HCT116 (cell line): ENCODE measurements around the gene C3orf52. TPM values are rescaled to one million over a fixed set of nuclear protein-coding genes. Genes with fewer than 3 reads are reported as not detected.

Source experiments
- ATAC-seq: fragments of 200-7000 bp; cut with Tn5 transposase; 2 replicates; pipeline ENCODE4 v1.9.1; 2020; ENCODE audit warnings: mild to moderate bottlenecking, moderate library complexity
- BruUV-seq: library from RNA; stranded (reverse); fragments of 400-500 nt; replicated peaks from 2 replicates; lab custom pipeline; 2021; lab: Mats Ljungman, UMichigan
- CTCF ChIA-PET: fragments of 300-600 bp; sonication (Branson Sonifier 250); formaldehyde crosslinking; loops from one replicate; lab custom pipeline; 2021; ENCODE audit warnings: antibody characterized with exemption; lab: Charles Lee
- POLR2A ChIA-PET: fragments of 300-600, 350-600 bp; sonication (Branson Sonifier 250); formaldehyde crosslinking; loops from one replicate; lab custom pipeline; 2021; ENCODE audit warnings: antibody characterized with exemption; lab: Charles Lee
- RAD21 ChIA-PET, 2 experiments: fragments of 300-600 bp; sonication (Branson Sonifier 250); formaldehyde crosslinking; loops; one replicate each; lab custom pipeline; 2023; ENCODE audit warnings: low total read pairs in 2 of 2; ENCODE audit not compliant: uncharacterized antibody in 2 of 2, unreplicated experiment in 2 of 2, low non-redundant PET in 1 of 2; lab: Charles Lee
- DNase-seq: peaks from one replicate; pipeline ENCODE4 v3.0.0-alpha.2; 2010; ENCODE audit warnings: low read depth, low spot score
- H2AFZ ChIP-seq: fragments of 200-600 bp; shearing (Covaris generic), sonication (generic); 2 replicates; pipeline ENCODE4 v1.6.1; 2017; ENCODE audit warnings: low read depth, mixed run types, mixed read lengths, antibody characterized with exemption, low read length; ENCODE audit not compliant: poor library complexity, severe bottlenecking
- H3K27ac ChIP-seq: 2 replicates; pipeline ENCODE4 v1.5.1; 2012; ENCODE audit warnings: low read depth, low read length
- H3K27me3 ChIP-seq: fragments of 200-600 bp; sonication (generic); 2 replicates; pipeline ENCODE4 v1.6.1; 2016; ENCODE audit warnings: mixed run types, low read length, mixed read lengths; ENCODE audit not compliant: insufficient read depth
- H3K36me3 ChIP-seq, 2 experiments: fragments of 200-500 bp in 1 of 2; fragments of 200-600 bp in 1 of 2; sonication (Bioruptor generic) in 1 of 2; sonication (generic) in 1 of 2; 2 replicates each; pipeline versions ENCODE4 v1.5.1 to v1.6.1; 2014 to 2016; ENCODE audit warnings: low read length in 2 of 2, inconsistent platforms in 1 of 2, mixed read lengths in 1 of 2, mixed run types in 1 of 2; ENCODE audit not compliant: insufficient read depth in 2 of 2, control insufficient read depth in 1 of 2
- H3K4me1 ChIP-seq, 2 experiments: fragments of 200-600 bp in 1 of 2; sonication (generic) in 1 of 2; 2 replicates each; pipeline versions ENCODE4 v1.5.1 to v1.6.1; 2012 to 2017; ENCODE audit warnings: low read length in 2 of 2, inconsistent platforms in 1 of 2, mild to moderate bottlenecking in 1 of 2, mixed read lengths in 1 of 2, mixed run types in 1 of 2, moderate library complexity in 1 of 2; ENCODE audit not compliant: insufficient read depth in 2 of 2, control insufficient read depth in 1 of 2
- H3K4me2 ChIP-seq: fragments of 200-600 bp; sonication (generic); 2 replicates; pipeline ENCODE4 v1.6.1; 2017; ENCODE audit warnings: mixed run types, low read length, mixed read lengths
- H3K4me3 ChIP-seq, 2 experiments: fragments of 200-600 bp in 1 of 2; sonication (generic) in 1 of 2; replicated peaks in 1 of 2; 2 replicates each; pipeline ENCODE4 v1.5.1; 2011 to 2016; ENCODE audit warnings: low read length in 2 of 2, control low read depth in 1 of 2, low read depth in 1 of 2, mild to moderate bottlenecking in 1 of 2, mixed read lengths in 1 of 2, mixed run types in 1 of 2
- H3K79me2 ChIP-seq: fragments of 200-600 bp; sonication (generic); 2 replicates; pipeline ENCODE4 v1.6.1; 2017; ENCODE audit warnings: mild to moderate bottlenecking, mixed run types, low read length, moderate library complexity, mixed read lengths; ENCODE audit not compliant: insufficient read depth
- H3K9ac ChIP-seq: fragments of 200-600 bp; sonication (generic); 2 replicates; pipeline ENCODE4 v1.6.1; 2016; ENCODE audit warnings: low read length, mixed read lengths
- H3K9me2 ChIP-seq: fragments of 200-600 bp; sonication (generic), shearing (Covaris generic); 2 replicates; pipeline ENCODE4 v1.6.1; 2017; ENCODE audit warnings: mixed run types, mild to moderate bottlenecking, moderate library complexity; ENCODE audit not compliant: insufficient read depth
- H3K9me3 ChIP-seq, 2 experiments: fragments of 200-500 bp in 1 of 2; fragments of 200-600 bp in 1 of 2; sonication (Bioruptor generic) in 1 of 2; sonication (generic) in 1 of 2; 2 replicates each; pipeline ENCODE4 v1.6.1; 2014 to 2017; ENCODE audit warnings: low read length in 2 of 2, mixed read lengths in 2 of 2, inconsistent platforms in 1 of 2, low read depth in 1 of 2, mild to moderate bottlenecking in 1 of 2, mixed run types in 1 of 2, moderate library complexity in 1 of 2; ENCODE audit not compliant: control insufficient read depth in 1 of 2, insufficient read depth in 1 of 2
- H4K20me1 ChIP-seq: fragments of 200-600 bp; sonication (generic), shearing (Covaris generic); 2 replicates; pipeline ENCODE4 v1.6.1; 2017; ENCODE audit warnings: mixed run types, mild to moderate bottlenecking, moderate library complexity; ENCODE audit not compliant: insufficient read depth
- CBX3 ChIP-seq: IDR thresholded peaks from 2 replicates; pipeline ENCODE4 v1.6.1; 2012; ENCODE audit warnings: low read depth
- CEBPB ChIP-seq: IDR thresholded peaks from 2 replicates; pipeline ENCODE4 v1.6.1; 2012; ENCODE audit warnings: low read depth
- ELF1 ChIP-seq: IDR thresholded peaks from 2 replicates; pipeline ENCODE4 v1.6.1; 2012; ENCODE audit warnings: low read depth, borderline replicate concordance
- EZH2 ChIP-seq: fragments of 200-600 bp; sonication (generic); IDR thresholded peaks from 2 replicates; pipeline ENCODE4 v1.6.1; 2017; ENCODE audit warnings: antibody characterized with exemption, mixed run types
- FOSL1 ChIP-seq: IDR thresholded peaks from 2 replicates; pipeline ENCODE4 v1.6.1; 2012; ENCODE audit warnings: low read depth
- JUND ChIP-seq: IDR thresholded peaks from 2 replicates; pipeline ENCODE4 v1.6.1; 2012
- POLR2A ChIP-seq: IDR thresholded peaks from 2 replicates; pipeline ENCODE4 v1.7.0; 2011; ENCODE audit warnings: borderline replicate concordance; ENCODE audit not compliant: insufficient read depth, insufficient read length; ENCODE audit errors: extremely low read depth
- POLR2AphosphoS5 ChIP-seq: IDR thresholded peaks from 2 replicates; pipeline ENCODE4 v1.6.1; 2011; ENCODE audit warnings: mild to moderate bottlenecking, low read depth, low read length, moderate library complexity
- RAD21 ChIP-seq: IDR thresholded peaks from 2 replicates; pipeline ENCODE4 v1.6.1; 2012; ENCODE audit warnings: low read depth, mild to moderate bottlenecking
- TCF7L2 ChIP-seq: IDR thresholded peaks from 2 replicates; pipeline ENCODE4 v1.7.0; 2011; ENCODE audit warnings: borderline replicate concordance, inconsistent platforms; ENCODE audit not compliant: insufficient read depth, insufficient read length; ENCODE audit errors: extremely low read depth
- ZFX ChIP-seq: fragments of 450-650 bp; IDR thresholded peaks from 2 replicates; pipeline ENCODE4 v1.6.1; 2017
- ZNF274 ChIP-seq: fragments of 200-500 bp; sonication (Bioruptor generic); IDR thresholded peaks from 2 replicates; pipeline ENCODE4 v1.6.1; 2014; ENCODE audit warnings: mild to moderate bottlenecking, low read depth, low read length, inconsistent platforms
- intact Hi-C: fragments of 100-400 bp; cut with micrococcal nuclease; formaldehyde crosslinking; loops from 2 replicates; pipeline ENCODE4 v1.10.0; 2022
- total RNA-seq: library from RNA; stranded (reverse); gene quantifications from one replicate; pipeline ENCODE4 v1.2.1, GENCODE V29; 2021; ENCODE audit not compliant: unreplicated experiment
- TF ChIP-seq, protein P1 (sequence below): IDR thresholded peaks from 2 replicates; pipeline ENCODE4 v1.6.1; 2012
- TF ChIP-seq, protein P2 (sequence below), 3 experiments: fragments of 200-600 bp in 1 of 3; sonication (generic) in 1 of 3; IDR thresholded peaks in 2 of 3; conservative IDR thresholded peaks in 1 of 3; 2 replicates each; pipeline ENCODE4 v1.5.1; 2012 to 2017; ENCODE audit warnings: low read depth in 2 of 3, low read length in 2 of 3, antibody characterized with exemption in 1 of 3, borderline replicate concordance in 1 of 3, control low read depth in 1 of 3, mild to moderate bottlenecking in 1 of 3, mixed read lengths in 1 of 3, mixed run types in 1 of 3, moderate library complexity in 1 of 3; ENCODE audit not compliant: insufficient read depth in 1 of 3
- TF ChIP-seq, protein P3 (sequence below): IDR thresholded peaks from 2 replicates; pipeline ENCODE4 v1.6.1; 2012; ENCODE audit warnings: low read depth

The C3orf52 gene
- total RNA-seq, 1 experiment from 2014 or later, result 14.3 TPM

GRCh38 chr3:112129925-112130637 is 43.9 kb downstream of the C3orf52 start:
- POLR2A ChIA-PET, result no interaction called here
- Histone ChIP-seq H3K27ac (no peak overlapping the region), H3K4me1 (no peaks in the 10 kb centered on the region; a peak in 1 of 4 replicates), H3K9me2 (no peaks in the 10 kb centered on the region), H3K79me2 (no peaks in the 10 kb centered on the region), H3K36me3 (peaks cover 4 to 5% of the 10 kb centered on the region in 2 experiments; a peak in 2 of 4 replicates), H4K20me1 (no peaks in the 10 kb centered on the region), H2AFZ (no peak overlapping the region), H3K9me3 (no peaks in the 10 kb centered on the region), H3K9ac (no peak overlapping the region), H3K4me3 (no peak overlapping the region), H3K4me2 (no peak overlapping the region), H3K27me3 (no peaks in the 10 kb centered on the region)
- BruUV-seq, result no TSS peak
- DNase-seq (no peak), ATAC-seq (no peak)
- CTCF ChIA-PET, result interaction anchor here (0.8 to 1.0 kb wide), 2 partner anchors 18 to 19 kb away, joined by 3 to 4 read pairs; no protein-coding TSS in a partner anchor
- RAD21 ChIA-PET, result no interaction called here
- intact Hi-C loops, result no loop called here
- no peak for TF ChIP-seq POLR2AphosphoS5

- ChIA-PET RAD21 (no interaction called here), CTCF (interaction anchor here (1.0 kb wide), 1 partner anchor 19 kb away, joined by 4 read pairs; no protein-coding TSS in a partner anchor), POLR2A (no interaction called here)
- no peaks in the 10 kb centered on the region; a peak in 1 of 4 replicates for H3K4me1 ChIP-seq
- H3K9me2 ChIP-seq, result no peaks in the 10 kb centered on the region
- no peak overlapping the region for H3K27ac ChIP-seq
- no peaks in the 10 kb centered on the region for H3K9me3 ChIP-seq
- no TSS peak for BruUV-seq
- H3K4me3 ChIP-seq, result no peak overlapping the region
- no peak overlapping the region for H3K4me2 ChIP-seq
- H3K79me2 ChIP-seq, result no peaks in the 10 kb centered on the region
- no peaks in the 10 kb centered on the region for H4K20me1 ChIP-seq
- H3K36me3 ChIP-seq, result peaks cover 4 to 5% of the 10 kb centered on the region in 2 experiments; a peak in 2 of 4 replicates
- intact Hi-C loops, result no loop called here
- H3K9ac ChIP-seq, result no peak overlapping the region
- H2AFZ ChIP-seq, result no peak overlapping the region
- no peak for ATAC-seq
- no peaks in the 10 kb centered on the region for H3K27me3 ChIP-seq
- DNase-seq, result no peak
- TF ChIP-seq, protein P1, sequence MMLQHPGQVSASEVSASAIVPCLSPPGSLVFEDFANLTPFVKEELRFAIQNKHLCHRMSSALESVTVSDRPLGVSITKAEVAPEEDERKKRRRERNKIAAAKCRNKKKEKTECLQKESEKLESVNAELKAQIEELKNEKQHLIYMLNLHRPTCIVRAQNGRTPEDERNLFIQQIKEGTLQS, result no peak
- TF ChIP-seq FOSL1, result no peak
- TF ChIP-seq POLR2AphosphoS5, result no peak
- no peak for TF ChIP-seq ZNF274
- TF ChIP-seq POLR2A, result no peak
- TF ChIP-seq, protein P2, sequence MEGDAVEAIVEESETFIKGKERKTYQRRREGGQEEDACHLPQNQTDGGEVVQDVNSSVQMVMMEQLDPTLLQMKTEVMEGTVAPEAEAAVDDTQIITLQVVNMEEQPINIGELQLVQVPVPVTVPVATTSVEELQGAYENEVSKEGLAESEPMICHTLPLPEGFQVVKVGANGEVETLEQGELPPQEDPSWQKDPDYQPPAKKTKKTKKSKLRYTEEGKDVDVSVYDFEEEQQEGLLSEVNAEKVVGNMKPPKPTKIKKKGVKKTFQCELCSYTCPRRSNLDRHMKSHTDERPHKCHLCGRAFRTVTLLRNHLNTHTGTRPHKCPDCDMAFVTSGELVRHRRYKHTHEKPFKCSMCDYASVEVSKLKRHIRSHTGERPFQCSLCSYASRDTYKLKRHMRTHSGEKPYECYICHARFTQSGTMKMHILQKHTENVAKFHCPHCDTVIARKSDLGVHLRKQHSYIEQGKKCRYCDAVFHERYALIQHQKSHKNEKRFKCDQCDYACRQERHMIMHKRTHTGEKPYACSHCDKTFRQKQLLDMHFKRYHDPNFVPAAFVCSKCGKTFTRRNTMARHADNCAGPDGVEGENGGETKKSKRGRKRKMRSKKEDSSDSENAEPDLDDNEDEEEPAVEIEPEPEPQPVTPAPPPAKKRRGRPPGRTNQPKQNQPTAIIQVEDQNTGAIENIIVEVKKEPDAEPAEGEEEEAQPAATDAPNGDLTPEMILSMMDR (IDR thresholded peaks at IDR 0.05 in 2 of 3, conservative IDR thresholded peaks at IDR 0.05 in 1 of 3; ENCODE audit: borderline replicate concordance in 1 of 3, insufficient read depth in 1 of 3, low read depth in 2 of 3, low read length in 2 of 3), result no peak
- no peak for TF ChIP-seq CEBPB
- TF ChIP-seq, protein P3, sequence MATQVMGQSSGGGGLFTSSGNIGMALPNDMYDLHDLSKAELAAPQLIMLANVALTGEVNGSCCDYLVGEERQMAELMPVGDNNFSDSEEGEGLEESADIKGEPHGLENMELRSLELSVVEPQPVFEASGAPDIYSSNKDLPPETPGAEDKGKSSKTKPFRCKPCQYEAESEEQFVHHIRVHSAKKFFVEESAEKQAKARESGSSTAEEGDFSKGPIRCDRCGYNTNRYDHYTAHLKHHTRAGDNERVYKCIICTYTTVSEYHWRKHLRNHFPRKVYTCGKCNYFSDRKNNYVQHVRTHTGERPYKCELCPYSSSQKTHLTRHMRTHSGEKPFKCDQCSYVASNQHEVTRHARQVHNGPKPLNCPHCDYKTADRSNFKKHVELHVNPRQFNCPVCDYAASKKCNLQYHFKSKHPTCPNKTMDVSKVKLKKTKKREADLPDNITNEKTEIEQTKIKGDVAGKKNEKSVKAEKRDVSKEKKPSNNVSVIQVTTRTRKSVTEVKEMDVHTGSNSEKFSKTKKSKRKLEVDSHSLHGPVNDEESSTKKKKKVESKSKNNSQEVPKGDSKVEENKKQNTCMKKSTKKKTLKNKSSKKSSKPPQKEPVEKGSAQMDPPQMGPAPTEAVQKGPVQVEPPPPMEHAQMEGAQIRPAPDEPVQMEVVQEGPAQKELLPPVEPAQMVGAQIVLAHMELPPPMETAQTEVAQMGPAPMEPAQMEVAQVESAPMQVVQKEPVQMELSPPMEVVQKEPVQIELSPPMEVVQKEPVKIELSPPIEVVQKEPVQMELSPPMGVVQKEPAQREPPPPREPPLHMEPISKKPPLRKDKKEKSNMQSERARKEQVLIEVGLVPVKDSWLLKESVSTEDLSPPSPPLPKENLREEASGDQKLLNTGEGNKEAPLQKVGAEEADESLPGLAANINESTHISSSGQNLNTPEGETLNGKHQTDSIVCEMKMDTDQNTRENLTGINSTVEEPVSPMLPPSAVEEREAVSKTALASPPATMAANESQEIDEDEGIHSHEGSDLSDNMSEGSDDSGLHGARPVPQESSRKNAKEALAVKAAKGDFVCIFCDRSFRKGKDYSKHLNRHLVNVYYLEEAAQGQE, result no peak
- no peak for TF ChIP-seq ELF1
- no peak for TF ChIP-seq RAD21
- no peak for TF ChIP-seq ZFX
- TF ChIP-seq EZH2, result no peak
- no peak for TF ChIP-seq CBX3
- no peak for TF ChIP-seq TCF7L2
- no peak for TF ChIP-seq JUND
These were observed 44.4 kb downstream of the C3orf52 start for GRCh38 chr3:112130638-112130993.
